HFFc6 (cell line): ENCODE results near the gene PIN4. TPM values are rescaled to one million over a fixed set of nuclear protein-coding genes. Genes with fewer than 3 reads are reported as not detected.
A peak's percentile ranks its signal among the peaks of the same experiment; 100 is the strongest.
"Not testable (repeated sequence)": the region's sequence is repeated elsewhere in the genome, so short reads cannot be mapped to it uniquely, and the experiment has no call there.

Source experiments
- DNase-seq: peaks from one replicate; pipeline ENCODE4 v3.0.0-alpha.2; 2018
- H3K27ac Mint-ChIP-seq: 2 replicates; pipeline ENCODE4 v1.8.0; 2020; ENCODE audit warnings: mild to moderate bottlenecking, mixed read lengths
- H3K27me3 Mint-ChIP-seq: 2 replicates; pipeline ENCODE4 v1.8.0; 2021; ENCODE audit warnings: mild to moderate bottlenecking, moderate library complexity, mixed read lengths; ENCODE audit not compliant: insufficient read depth
- H3K36me3 Mint-ChIP-seq: 2 replicates; pipeline ENCODE4 v1.8.0; 2021; ENCODE audit warnings: low read depth, mixed read lengths
- H3K4me1 Mint-ChIP-seq: 2 replicates; pipeline ENCODE4 v1.8.0; 2020; ENCODE audit warnings: low read depth, mixed read lengths
- H3K4me3 Mint-ChIP-seq: 2 replicates; pipeline ENCODE4 v1.8.0; 2020; ENCODE audit warnings: mild to moderate bottlenecking, moderate library complexity, mixed read lengths
- H3K9me3 Mint-ChIP-seq: 2 replicates; pipeline ENCODE4 v1.8.0; 2020; ENCODE audit warnings: mild to moderate bottlenecking, mixed read lengths
- CTCF ChIP-seq: fragments of 200-600 bp; sonication (generic); IDR thresholded peaks from 2 replicates; pipeline ENCODE4 v1.5.0; 2021; ENCODE audit warnings: antibody characterized with exemption, mild to moderate bottlenecking
- total RNA-seq, 6 experiments: library from RNA; stranded (reverse); fragmentation: NEBNext Ultra II Directional; extraction: Animal tissue kit (Norgen Biotek cat#: 25700); gene quantifications; 2 replicates in 1 of 6; 3 replicates in 5 of 6; pipeline ENCODE4 v1.2.3, GENCODE V29; 2021

The PIN4 gene
- total RNA-seq, 6 experiments from 2014 or later = 3.0 to 6.7 (median 4.4) TPM

GRCh38 chrX:72146527-72146926 lies 35.0 kb upstream of the PIN4 start:
- DNase-seq = no peak
- H3K9me3 Mint-ChIP-seq = no peaks in the 10 kb centered on the region
- peaks cover 13% of the 10 kb centered on the region for H3K27me3 Mint-ChIP-seq
- no peaks in the 10 kb centered on the region for H3K36me3 Mint-ChIP-seq
- no peak for TF ChIP-seq CTCF
- H3K4me1 Mint-ChIP-seq = peaks cover 2% of the 10 kb centered on the region; the same call in 1 of the 2 replicates
- H3K4me3 Mint-ChIP-seq = no peak overlapping the region
- H3K27ac Mint-ChIP-seq = no peak overlapping the region

DNA sequence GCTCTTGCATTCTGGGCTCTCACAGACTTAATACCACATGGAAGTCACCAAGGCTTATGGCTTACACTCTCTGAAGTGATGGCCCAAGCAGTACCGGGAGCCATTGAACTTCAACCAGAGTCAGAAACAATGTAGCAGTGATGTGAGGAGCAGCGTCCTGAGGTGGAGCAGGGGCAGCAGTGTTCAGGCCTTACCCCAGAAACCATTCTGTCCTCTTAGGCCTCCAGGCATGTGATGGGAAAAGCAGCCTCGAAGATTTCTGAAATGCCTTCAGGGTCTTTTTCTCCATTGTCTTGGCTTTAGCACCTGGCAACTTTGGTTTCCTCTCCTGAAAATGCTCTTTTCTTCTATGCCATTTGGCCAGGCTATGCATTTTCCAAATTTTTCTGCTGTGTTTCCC lies 22.8 kb upstream of the PIN4 start:
- no peak overlapping the region for H3K4me3 Mint-ChIP-seq
- no peaks in the 10 kb centered on the region for H3K36me3 Mint-ChIP-seq
- H3K4me1 Mint-ChIP-seq = no peaks in the 10 kb centered on the region
- no peak for DNase-seq
- no peak overlapping the region for H3K27ac Mint-ChIP-seq
- H3K27me3 Mint-ChIP-seq = peaks cover 6% of the 10 kb centered on the region
- TF ChIP-seq CTCF = no peak
- H3K9me3 Mint-ChIP-seq = no peaks in the 10 kb centered on the region; the same call in none of the 2 replicates

GRCh38 chrX:72159769-72160168 lies 21.8 kb upstream of the PIN4 start:
- no peak for DNase-seq
- no peaks in the 10 kb centered on the region for H3K4me1 Mint-ChIP-seq
- H3K27ac Mint-ChIP-seq = no peak overlapping the region
- H3K4me3 Mint-ChIP-seq = no peak overlapping the region
- H3K27me3 Mint-ChIP-seq = peaks cover 6% of the 10 kb centered on the region
- no peak for TF ChIP-seq CTCF
- no peaks in the 10 kb centered on the region for H3K36me3 Mint-ChIP-seq
- H3K9me3 Mint-ChIP-seq = no peaks in the 10 kb centered on the region; the same call in none of the 2 replicates

GRCh38 chrX:72165551-72165950 lies 16.0 kb upstream of the PIN4 start:
- H3K36me3 Mint-ChIP-seq = no peaks in the 10 kb centered on the region
- H3K4me1 Mint-ChIP-seq = no peaks in the 10 kb centered on the region
- no peak overlapping the region for H3K4me3 Mint-ChIP-seq
- no peak for TF ChIP-seq CTCF
- no peak overlapping the region for H3K27ac Mint-ChIP-seq
- H3K27me3 Mint-ChIP-seq = peaks cover 2% of the 10 kb centered on the region; the same call in 1 of the 2 replicates
- no peak for DNase-seq
- no peaks in the 10 kb centered on the region for H3K9me3 Mint-ChIP-seq

- peaks cover 3% of the 10 kb centered on the region; the same call in 1 of the 2 replicates for H3K27me3 Mint-ChIP-seq
- no peak for TF ChIP-seq CTCF
- no peak overlapping the region for H3K27ac Mint-ChIP-seq
- H3K4me1 Mint-ChIP-seq = no peaks in the 10 kb centered on the region
- peak overlapping the region; percentile 34 for H3K4me3 Mint-ChIP-seq
- H3K36me3 Mint-ChIP-seq = no peaks in the 10 kb centered on the region
- H3K9me3 Mint-ChIP-seq = no peaks in the 10 kb centered on the region
- no peak for DNase-seq
Measured at GRCh38 chrX:72169008-72169728, 12.4 kb upstream of the PIN4 start.

GRCh38 chrX:72176289-72176688 lies 5.3 kb upstream of the PIN4 start:
- not testable (repeated sequence) for H3K9me3 Mint-ChIP-seq, DNase-seq, H3K4me3 Mint-ChIP-seq, H3K4me1 Mint-ChIP-seq, H3K36me3 Mint-ChIP-seq, H3K27me3 Mint-ChIP-seq, H3K27ac Mint-ChIP-seq
